HepG2 (cell line): ENCODE measurements around the gene ALS2CL. TPM values are rescaled to one million over a fixed set of nuclear protein-coding genes. Genes with fewer than 3 reads are reported as not detected.

Source experiments
- ATAC-seq: fragments of 200-7000 bp; cut with Tn5 transposase; 3 replicates; pipeline ENCODE4 v1.9.1; 2020; ENCODE audit warnings: mild to moderate bottlenecking, moderate library complexity
- BruUV-seq: library from RNA; stranded (reverse); fragments of 400-500 nt; replicated peaks from 2 replicates; lab custom pipeline; 2021; lab: Mats Ljungman, UMichigan
- CTCF ChIA-PET: fragments of 300-600 bp; formaldehyde crosslinking; extraction: SDS; loops from one replicate; lab custom pipeline; 2021; ENCODE audit warnings: low total read pairs, inconsistent platforms, low intra/inter-chr PET ratio; lab: Yijun Ruan, JAX
- POLR2A ChIA-PET: fragments of 350-600 bp; sonication (Branson Sonifier 250); formaldehyde crosslinking; loops from one replicate; lab custom pipeline; 2020; ENCODE audit warnings: antibody characterized with exemption, inconsistent platforms; lab: Yijun Ruan, JAX
- DNase-seq: peaks from one replicate; pipeline ENCODE4 v3.0.0-alpha.2; 2015; ENCODE audit warnings: low spot score
- FAIRE-seq: peaks from 3 replicates; lab custom pipeline; 2011; peaks lifted over from hg19 to GRCh38; lab: Jason Lieb, UNC
- H2AFZ ChIP-seq: one replicate; pipeline ENCODE4 v1.6.1; 2011; ENCODE audit warnings: low read length, inconsistent platforms
- H3K27ac ChIP-seq: fragments of 300-600 bp; 3 replicates; pipeline ENCODE4 v1.8.0; 2011; ENCODE audit warnings: mixed run types, mild to moderate bottlenecking, mixed read lengths, low read length, inconsistent platforms; ENCODE audit not compliant: insufficient read depth; ENCODE audit errors: extremely low read length
- H3K27me3 ChIP-seq, 2 experiments: fragments of 200-600 bp in 1 of 2; 2 replicates in 1 of 2; 3 replicates in 1 of 2; pipeline versions ENCODE4 v1.6.0 to v1.8.0; 2011; ENCODE audit warnings: low read length in 2 of 2, mild to moderate bottlenecking in 2 of 2, moderate library complexity in 2 of 2, inconsistent platforms in 1 of 2; ENCODE audit not compliant: insufficient read depth in 2 of 2, control insufficient read depth in 1 of 2
- H3K36me3 ChIP-seq, 2 experiments: fragments of 200-600 bp in 1 of 2; replicated peaks in 1 of 2; 2 replicates in 1 of 2; 3 replicates in 1 of 2; pipeline versions ENCODE4 v1.5.1 to v1.8.0; 2011; ENCODE audit warnings: low read length in 2 of 2, inconsistent platforms in 1 of 2; ENCODE audit not compliant: insufficient read depth in 2 of 2, control insufficient read depth in 1 of 2
- H3K4me1 ChIP-seq: 2 replicates; pipeline ENCODE4 v1.5.1; 2012; ENCODE audit warnings: low read length, inconsistent platforms; ENCODE audit not compliant: insufficient read depth
- H3K4me2 ChIP-seq: 2 replicates; pipeline ENCODE4 v1.6.0; 2011; ENCODE audit warnings: low read depth, low read length, inconsistent platforms
- H3K4me3 ChIP-seq, 3 experiments: fragments of 200-600 bp in 1 of 3; sonication (generic), shearing (Covaris generic) in 1 of 3; replicated peaks in 1 of 3; 2 replicates each; pipeline ENCODE4 v1.5.1; 2011 to 2016; ENCODE audit warnings: low read length in 3 of 3, inconsistent platforms in 2 of 3, low read depth in 2 of 3, mild to moderate bottlenecking in 2 of 3, control low read depth in 1 of 3, mixed read lengths in 1 of 3; ENCODE audit not compliant: insufficient read depth in 1 of 3
- H3K79me2 ChIP-seq: one replicate; pipeline ENCODE4 v1.6.1; 2011; ENCODE audit warnings: low read length, inconsistent platforms; ENCODE audit not compliant: insufficient read depth
- H3K9ac ChIP-seq: 2 replicates; pipeline ENCODE4 v1.6.0; 2011; ENCODE audit warnings: mild to moderate bottlenecking, low read depth, low read length, inconsistent platforms; ENCODE audit not compliant: insufficient read depth
- H3K9me3 ChIP-seq: 2 replicates; pipeline ENCODE4 v1.5.1; 2012; ENCODE audit warnings: mild to moderate bottlenecking, low read length
- H4K20me1 ChIP-seq: 2 replicates; pipeline ENCODE4 v1.6.0; 2011; ENCODE audit warnings: inconsistent platforms, mild to moderate bottlenecking, low read length, moderate library complexity; ENCODE audit not compliant: insufficient read depth
- ARID2 ChIP-seq: sonication (generic); formaldehyde crosslinking; IDR thresholded peaks from 2 replicates; pipeline ENCODE4 v1.8.1; 2022; ENCODE audit warnings: mild to moderate bottlenecking, missing genetic modification reagents, borderline replicate concordance
- ATAD3A ChIP-seq: sonication (generic); formaldehyde crosslinking; IDR thresholded peaks from 2 replicates; pipeline ENCODE4 v1.4.0; 2020; ENCODE audit warnings: missing genetic modification reagents
- DNMT3B ChIP-seq: conservative IDR thresholded peaks from 2 replicates; pipeline ENCODE4 v1.6.1; 2016; ENCODE audit warnings: missing biosample characterization, control low read depth
- FOSL1 ChIP-seq: sonication (generic); formaldehyde crosslinking; IDR thresholded peaks from 2 replicates; pipeline ENCODE4 v1.9.0; 2021; ENCODE audit warnings: missing genetic modification reagents, borderline replicate concordance
- JDP2 ChIP-seq: sonication (generic); formaldehyde crosslinking; IDR thresholded peaks from 2 replicates; pipeline ENCODE4 v1.8.1; 2022; ENCODE audit warnings: missing genetic modification reagents, borderline replicate concordance
- MED1 ChIP-seq: sonication (generic); formaldehyde crosslinking; IDR thresholded peaks from 2 replicates; pipeline ENCODE4 v1.4.0; 2020; ENCODE audit warnings: missing genetic modification reagents
- PAF1 ChIP-seq: IDR thresholded peaks from 2 replicates; pipeline ENCODE4 v1.6.1; 2016; ENCODE audit warnings: missing genetic modification reagents, missing compliant biosample characterization
- PAX8 ChIP-seq: sonication (generic); formaldehyde crosslinking; IDR thresholded peaks from 2 replicates; pipeline ENCODE4 v1.8.0; 2022; ENCODE audit warnings: mild to moderate bottlenecking, missing genetic modification reagents, borderline replicate concordance
- U2AF2 ChIP-seq: fragments of 200-400 bp; formaldehyde crosslinking; IDR thresholded peaks from 2 replicates; pipeline ENCODE4 v1.6.1; 2017; ENCODE audit warnings: low read depth, mild to moderate bottlenecking, low read length
- ZNF274 ChIP-seq: sonication (generic); formaldehyde crosslinking; IDR thresholded peaks from 2 replicates; pipeline ENCODE4 v1.5.1; 2020; ENCODE audit warnings: mild to moderate bottlenecking, missing genetic modification reagents
- ZNF83 ChIP-seq: sonication (generic); formaldehyde crosslinking; IDR thresholded peaks from 2 replicates; pipeline ENCODE4 v1.4.0; 2020; ENCODE audit warnings: missing genetic modification reagents, mild to moderate bottlenecking, borderline replicate concordance
- ZNF879 ChIP-seq: sonication (generic); formaldehyde crosslinking; IDR thresholded peaks from 2 replicates; pipeline ENCODE4 v1.8.1; 2023; ENCODE audit warnings: missing genetic modification reagents
- WGBS: methylation state at CpG from one replicate; pipeline ENCODE4 v1.1.6; 2017; ENCODE audit warnings: low lambda C conversion rate; 5-methylcytosine and 5-hydroxymethylcytosine counted together
- in situ Hi-C: cut with HindIII; loops from 2 replicates; pipeline ENCODE4 v1.10.0; 2017; ENCODE audit warnings: low pct_unique_long_range_greater_than_20kb; ENCODE audit not compliant: extremely low pct_ligation_motif_present
- intact Hi-C: fragments of 100-400 bp; cut with micrococcal nuclease; formaldehyde crosslinking; loops from one replicate; pipeline ENCODE4 v1.10.0; 2022; ENCODE audit not compliant: unreplicated experiment
- polyA plus RNA-seq, 8 experiments: library from polyadenylated mRNA; depleted of rRNA in 3 of 8; stranded (reverse) in 7 of 8; unstranded in 1 of 8; fragments of >200 nt; fragmentation: Illumina TruSeq in 4 of 8; extraction: Trizol in 4 of 8; gene quantifications; 2 replicates each; pipeline versions ENCODE4 v1.2.1 to v1.2.3, GENCODE V29; 2011 to 2016; ENCODE audit warnings: low read depth in 4 of 8, missing spikeins in 1 of 8, mixed read lengths in 1 of 8; ENCODE audit not compliant: insufficient read depth in 1 of 8
- total RNA-seq, 5 experiments: library from RNA; depleted of rRNA; stranded (reverse); fragments of >200 nt; fragmentation: Illumina TruSeq; extraction: Trizol; gene quantifications; 2 replicates each; pipeline ENCODE4 v1.2.3, GENCODE V29; 2016; ENCODE audit warnings: low read depth in 1 of 5
- TF ChIP-seq, protein P1 (sequence below): sonication (generic); formaldehyde crosslinking; IDR thresholded peaks from 2 replicates; pipeline ENCODE4 v1.9.0; 2021; ENCODE audit warnings: mild to moderate bottlenecking, missing genetic modification reagents
- TF ChIP-seq, protein P2 (sequence below): sonication (generic); formaldehyde crosslinking; IDR thresholded peaks from 2 replicates; pipeline ENCODE4 v1.4.0; 2020; ENCODE audit warnings: missing genetic modification reagents; ENCODE audit errors: not compliant biosample characterization
- TF ChIP-seq, protein P3 (sequence below): sonication (generic); formaldehyde crosslinking; conservative IDR thresholded peaks from 2 replicates; pipeline ENCODE4 v1.4.0; 2020; ENCODE audit warnings: missing genetic modification reagents

Gene ALS2CL
- total and polyA plus RNA-seq, 2 of the 13 experiments (the other 11 are each of a cell fraction or from before 2014, with no cell fraction given): not detected

DNA sequence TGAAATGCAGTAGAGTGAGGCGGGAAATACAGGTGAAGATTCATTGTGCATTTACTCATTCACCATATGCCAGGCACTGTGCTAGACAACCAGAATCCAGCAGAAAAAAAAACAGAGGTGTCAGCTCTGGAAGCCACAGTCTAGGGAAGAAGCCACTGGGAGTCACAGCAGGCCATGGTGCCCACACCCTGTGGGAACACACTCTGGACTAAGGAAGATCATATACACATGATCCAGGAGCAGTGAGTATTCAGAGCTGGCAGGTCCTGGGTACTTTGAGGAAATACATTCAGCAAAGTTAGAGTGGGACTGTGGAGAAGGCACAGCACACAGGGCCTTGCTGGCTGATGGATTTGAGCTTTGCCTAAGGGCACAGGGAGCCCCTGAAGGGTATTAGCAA is 66.4 kb downstream of the ALS2CL start:
- ATAC-seq: no peak
- H3K4me2 ChIP-seq: no peak overlapping the region
- H3K27ac ChIP-seq: no peak overlapping the region
- H4K20me1 ChIP-seq: no peaks in the 10 kb centered on the region
- no peaks in the 10 kb centered on the region for H3K79me2 ChIP-seq
- intact Hi-C loops: no loop called here
- no peaks in the 10 kb centered on the region for H3K4me1 ChIP-seq
- H3K9ac ChIP-seq: no peak overlapping the region
- no peaks in the 10 kb centered on the region for H3K36me3 ChIP-seq
- no peak for DNase-seq
- POLR2A ChIA-PET: no interaction called here
- H3K9me3 ChIP-seq: no peaks in the 10 kb centered on the region
- WGBS: 27% methylated on average over 1 of the region's 1 CpG
- no peak for FAIRE-seq
- CTCF ChIA-PET: no interaction called here
- no peak overlapping the region for H3K4me3 ChIP-seq
- no peaks in the 10 kb centered on the region; a peak in 1 of 5 replicates for H3K27me3 ChIP-seq
- in situ Hi-C loops: no loop called here
- TF ChIP-seq FOSL1 (CRISPR knock-in tag) (no peak), JDP2 (no peak), ZNF879 (CRISPR knock-in tag) (no peak), ZNF274 (no peak), ATAD3A (no peak), PAF1 (CRISPR knock-in tag) (no peak), ARID2 (no peak), MED1 (CRISPR knock-in tag) (no peak), PAX8 (no peak), ZNF83 (CRISPR knock-in tag) (no peak), DNMT3B (CRISPR knock-in tag) (no peak), U2AF2 (no peak)
- TF ChIP-seq, protein P1, sequence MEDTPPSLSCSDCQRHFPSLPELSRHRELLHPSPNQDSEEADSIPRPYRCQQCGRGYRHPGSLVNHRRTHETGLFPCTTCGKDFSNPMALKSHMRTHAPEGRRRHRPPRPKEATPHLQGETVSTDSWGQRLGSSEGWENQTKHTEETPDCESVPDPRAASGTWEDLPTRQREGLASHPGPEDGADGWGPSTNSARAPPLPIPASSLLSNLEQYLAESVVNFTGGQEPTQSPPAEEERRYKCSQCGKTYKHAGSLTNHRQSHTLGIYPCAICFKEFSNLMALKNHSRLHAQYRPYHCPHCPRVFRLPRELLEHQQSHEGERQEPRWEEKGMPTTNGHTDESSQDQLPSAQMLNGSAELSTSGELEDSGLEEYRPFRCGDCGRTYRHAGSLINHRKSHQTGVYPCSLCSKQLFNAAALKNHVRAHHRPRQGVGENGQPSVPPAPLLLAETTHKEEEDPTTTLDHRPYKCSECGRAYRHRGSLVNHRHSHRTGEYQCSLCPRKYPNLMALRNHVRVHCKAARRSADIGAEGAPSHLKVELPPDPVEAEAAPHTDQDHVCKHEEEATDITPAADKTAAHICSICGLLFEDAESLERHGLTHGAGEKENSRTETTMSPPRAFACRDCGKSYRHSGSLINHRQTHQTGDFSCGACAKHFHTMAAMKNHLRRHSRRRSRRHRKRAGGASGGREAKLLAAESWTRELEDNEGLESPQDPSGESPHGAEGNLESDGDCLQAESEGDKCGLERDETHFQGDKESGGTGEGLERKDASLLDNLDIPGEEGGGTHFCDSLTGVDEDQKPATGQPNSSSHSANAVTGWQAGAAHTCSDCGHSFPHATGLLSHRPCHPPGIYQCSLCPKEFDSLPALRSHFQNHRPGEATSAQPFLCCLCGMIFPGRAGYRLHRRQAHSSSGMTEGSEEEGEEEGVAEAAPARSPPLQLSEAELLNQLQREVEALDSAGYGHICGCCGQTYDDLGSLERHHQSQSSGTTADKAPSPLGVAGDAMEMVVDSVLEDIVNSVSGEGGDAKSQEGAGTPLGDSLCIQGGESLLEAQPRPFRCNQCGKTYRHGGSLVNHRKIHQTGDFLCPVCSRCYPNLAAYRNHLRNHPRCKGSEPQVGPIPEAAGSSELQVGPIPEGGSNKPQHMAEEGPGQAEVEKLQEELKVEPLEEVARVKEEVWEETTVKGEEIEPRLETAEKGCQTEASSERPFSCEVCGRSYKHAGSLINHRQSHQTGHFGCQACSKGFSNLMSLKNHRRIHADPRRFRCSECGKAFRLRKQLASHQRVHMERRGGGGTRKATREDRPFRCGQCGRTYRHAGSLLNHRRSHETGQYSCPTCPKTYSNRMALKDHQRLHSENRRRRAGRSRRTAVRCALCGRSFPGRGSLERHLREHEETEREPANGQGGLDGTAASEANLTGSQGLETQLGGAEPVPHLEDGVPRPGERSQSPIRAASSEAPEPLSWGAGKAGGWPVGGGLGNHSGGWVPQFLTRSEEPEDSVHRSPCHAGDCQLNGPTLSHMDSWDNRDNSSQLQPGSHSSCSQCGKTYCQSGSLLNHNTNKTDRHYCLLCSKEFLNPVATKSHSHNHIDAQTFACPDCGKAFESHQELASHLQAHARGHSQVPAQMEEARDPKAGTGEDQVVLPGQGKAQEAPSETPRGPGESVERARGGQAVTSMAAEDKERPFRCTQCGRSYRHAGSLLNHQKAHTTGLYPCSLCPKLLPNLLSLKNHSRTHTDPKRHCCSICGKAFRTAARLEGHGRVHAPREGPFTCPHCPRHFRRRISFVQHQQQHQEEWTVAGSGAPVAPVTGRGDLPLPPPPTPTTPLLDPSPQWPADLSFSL (CRISPR knock-in tag): no peak
- TF ChIP-seq, protein P2, sequence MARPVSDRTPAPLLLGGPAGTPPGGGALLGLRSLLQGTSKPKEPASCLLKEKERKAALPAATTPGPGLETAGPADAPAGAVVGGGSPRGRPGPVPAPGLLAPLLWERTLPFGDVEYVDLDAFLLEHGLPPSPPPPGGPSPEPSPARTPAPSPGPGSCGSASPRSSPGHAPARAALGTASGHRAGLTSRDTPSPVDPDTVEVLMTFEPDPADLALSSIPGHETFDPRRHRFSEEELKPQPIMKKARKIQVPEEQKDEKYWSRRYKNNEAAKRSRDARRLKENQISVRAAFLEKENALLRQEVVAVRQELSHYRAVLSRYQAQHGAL (CRISPR knock-in tag): no peak
- TF ChIP-seq, protein P3, sequence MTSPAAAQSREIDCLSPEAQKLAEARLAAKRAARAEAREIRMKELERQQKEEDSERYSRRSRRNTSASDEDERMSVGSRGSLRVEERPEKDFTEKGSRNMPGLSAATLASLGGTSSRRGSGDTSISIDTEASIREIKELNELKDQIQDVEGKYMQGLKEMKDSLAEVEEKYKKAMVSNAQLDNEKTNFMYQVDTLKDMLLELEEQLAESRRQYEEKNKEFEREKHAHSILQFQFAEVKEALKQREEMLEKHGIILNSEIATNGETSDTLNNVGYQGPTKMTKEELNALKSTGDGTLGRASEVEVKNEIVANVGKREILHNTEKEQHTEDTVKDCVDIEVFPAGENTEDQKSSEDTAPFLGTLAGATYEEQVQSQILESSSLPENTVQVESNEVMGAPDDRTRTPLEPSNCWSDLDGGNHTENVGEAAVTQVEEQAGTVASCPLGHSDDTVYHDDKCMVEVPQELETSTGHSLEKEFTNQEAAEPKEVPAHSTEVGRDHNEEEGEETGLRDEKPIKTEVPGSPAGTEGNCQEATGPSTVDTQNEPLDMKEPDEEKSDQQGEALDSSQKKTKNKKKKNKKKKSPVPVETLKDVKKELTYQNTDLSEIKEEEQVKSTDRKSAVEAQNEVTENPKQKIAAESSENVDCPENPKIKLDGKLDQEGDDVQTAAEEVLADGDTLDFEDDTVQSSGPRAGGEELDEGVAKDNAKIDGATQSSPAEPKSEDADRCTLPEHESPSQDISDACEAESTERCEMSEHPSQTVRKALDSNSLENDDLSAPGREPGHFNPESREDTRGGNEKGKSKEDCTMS (CRISPR knock-in tag): no peak
- no peak overlapping the region for H2AFZ ChIP-seq
- BruUV-seq: no TSS peak
